H1 (cell line): Measurements from ENCODE around the gene EGF. TPM values are rescaled to one million over a fixed set of nuclear protein-coding genes. Genes with fewer than 3 reads are reported as not detected.

Experiments used
- CTCF ChIA-PET: fragments of 300-600 bp; sonication (Branson Sonifier 250); formaldehyde crosslinking; loops from one replicate; lab custom pipeline; 2021; ENCODE audit not compliant: partially characterized antibody; lab: Charles Lee
- POLR2A ChIA-PET: fragments of 300-600 bp; sonication (Branson Sonifier 250); formaldehyde crosslinking; loops from one replicate; lab custom pipeline; 2021; ENCODE audit warnings: inconsistent platforms; ENCODE audit not compliant: partially characterized antibody; lab: Charles Lee
- DNase-seq, 2 experiments: peaks; one replicate each; pipeline versions ENCODE4 v3.0.0 to v3.0.0-alpha.2; 2010 to 2022; ENCODE audit warnings: low spot score in 2 of 2, low read depth in 1 of 2, mixed read lengths in 1 of 2
- FAIRE-seq: peaks from 2 replicates; lab custom pipeline; 2011; peaks lifted over from hg19 to GRCh38; lab: Jason Lieb, UNC
- H2AFZ ChIP-seq: 2 replicates; pipeline ENCODE4 v1.8.1; 2012; ENCODE audit warnings: low read length, inconsistent platforms
- H2AK5ac ChIP-seq: 2 replicates; pipeline ENCODE4 v1.6.1; 2013; ENCODE audit warnings: low read depth, low read length
- H2BK120ac ChIP-seq: replicated peaks from 2 replicates; pipeline ENCODE3; 2013; ENCODE audit warnings: low read depth, low read length, inconsistent platforms
- H2BK12ac ChIP-seq: 2 replicates; pipeline ENCODE4 v1.6.1; 2013; ENCODE audit warnings: low read depth, low read length
- H2BK15ac ChIP-seq: 2 replicates; pipeline ENCODE4 v1.6.1; 2013; ENCODE audit warnings: low read length
- H2BK20ac ChIP-seq: 2 replicates; pipeline ENCODE4 v1.6.1; 2013; ENCODE audit warnings: low read length
- H2BK5ac ChIP-seq: 2 replicates; pipeline ENCODE4 v1.6.1; 2013; ENCODE audit warnings: low read depth, low read length
- H3K14ac ChIP-seq: 2 replicates; pipeline ENCODE4 v1.6.1; 2013; ENCODE audit warnings: inconsistent platforms; ENCODE audit not compliant: insufficient read length
- H3K18ac ChIP-seq: 2 replicates; pipeline ENCODE4 v1.6.1; 2013; ENCODE audit warnings: low read length; ENCODE audit errors: extremely low read depth
- H3K23ac ChIP-seq: 2 replicates; pipeline ENCODE4 v1.6.1; 2013; ENCODE audit warnings: inconsistent platforms; ENCODE audit not compliant: insufficient read length
- H3K23me2 ChIP-seq: 2 replicates; pipeline ENCODE4 v1.6.1; 2013; ENCODE audit warnings: low read depth, low read length
- H3K27ac ChIP-seq: 2 replicates; pipeline ENCODE4 v1.6.1; 2011; ENCODE audit warnings: low read depth, low read length, inconsistent platforms
- H3K27me3 ChIP-seq, 4 experiments: replicated peaks in 1 of 4; 1 replicate in 1 of 4; 2 replicates in 3 of 4; pipeline versions ENCODE4 v1.6.1 to v1.8.1; 2011 to 2013; ENCODE audit warnings: low read length in 3 of 4, mild to moderate bottlenecking in 3 of 4, inconsistent platforms in 2 of 4, mixed read lengths in 2 of 4, moderate library complexity in 1 of 4; ENCODE audit not compliant: control insufficient read depth in 3 of 4, insufficient read depth in 3 of 4; ENCODE audit errors: extremely low read depth in 1 of 4
- H3K36me3 ChIP-seq, 4 experiments: 2 replicates each; pipeline versions ENCODE4 v1.6.1 to v1.8.1; 2011 to 2013; ENCODE audit warnings: mild to moderate bottlenecking in 4 of 4, low read length in 3 of 4, moderate library complexity in 2 of 4, control low read depth in 1 of 4, inconsistent platforms in 1 of 4; ENCODE audit not compliant: insufficient read depth in 4 of 4, control insufficient read depth in 2 of 4
- H3K4ac ChIP-seq: replicated peaks from 2 replicates; pipeline ENCODE3; 2013; ENCODE audit warnings: low read length, low read depth, mixed read lengths, inconsistent platforms; ENCODE audit not compliant: insufficient read length
- H3K4me1 ChIP-seq, 4 experiments: replicated peaks in 1 of 4; 1 replicate in 1 of 4; 2 replicates in 3 of 4; pipeline versions ENCODE4 v1.6.1 to v1.8.1; 2011 to 2013; ENCODE audit warnings: low read length in 3 of 4, inconsistent platforms in 2 of 4, mixed read lengths in 1 of 4; ENCODE audit not compliant: insufficient read depth in 4 of 4, control insufficient read depth in 3 of 4
- H3K4me2 ChIP-seq, 2 experiments: 2 replicates each; pipeline versions ENCODE4 v1.6.1 to v1.8.1; 2011 to 2013; ENCODE audit warnings: low read depth in 2 of 2, low read length in 2 of 2, control low read depth in 1 of 2, inconsistent platforms in 1 of 2, mild to moderate bottlenecking in 1 of 2; ENCODE audit not compliant: insufficient read depth in 1 of 2
- H3K4me3 ChIP-seq, 4 experiments: fragments of 200-600, 300-600 bp in 1 of 4; sonication (generic), shearing (Covaris generic), sonication (Bioruptor Twin) in 1 of 4; 2 replicates each; pipeline versions ENCODE4 v1.5.1 to v1.8.1; 2011 to 2016; ENCODE audit warnings: low read length in 4 of 4, low read depth in 3 of 4, control low read depth in 2 of 4, inconsistent platforms in 2 of 4, mild to moderate bottlenecking in 2 of 4, mixed read lengths in 1 of 4, moderate library complexity in 1 of 4; ENCODE audit not compliant: insufficient read depth in 2 of 4; ENCODE audit errors: extremely low read depth in 1 of 4
- H3K56ac ChIP-seq: replicated peaks from 2 replicates; pipeline ENCODE3; 2013; ENCODE audit warnings: low read depth, mild to moderate bottlenecking, mixed read lengths, low read length, inconsistent platforms; ENCODE audit not compliant: insufficient read length
- H3K79me1 ChIP-seq: 2 replicates; pipeline ENCODE4 v1.6.1; 2013; ENCODE audit warnings: low read depth, low read length, control low read depth
- H3K79me2 ChIP-seq, 2 experiments: 2 replicates each; pipeline versions ENCODE4 v1.6.1 to v1.8.1; 2012 to 2013; ENCODE audit warnings: low read length in 2 of 2, mild to moderate bottlenecking in 2 of 2, inconsistent platforms in 1 of 2; ENCODE audit not compliant: insufficient read depth in 2 of 2, control insufficient read depth in 1 of 2
- H3K9ac ChIP-seq, 4 experiments: replicated peaks in 1 of 4; 1 replicate in 1 of 4; 2 replicates in 3 of 4; pipeline versions ENCODE4 v1.6.1 to v1.8.1; 2011 to 2013; ENCODE audit warnings: low read depth in 3 of 4, low read length in 3 of 4, control low read depth in 2 of 4, mild to moderate bottlenecking in 2 of 4, moderate library complexity in 2 of 4, inconsistent platforms in 1 of 4; ENCODE audit errors: extremely low read depth in 1 of 4
- H3K9me3 ChIP-seq, 2 experiments: 2 replicates each; pipeline versions ENCODE4 v1.6.1 to v1.8.1; 2012 to 2013; ENCODE audit warnings: mild to moderate bottlenecking in 2 of 2, moderate library complexity in 2 of 2, control low read depth in 1 of 2, inconsistent platforms in 1 of 2, low read depth in 1 of 2, low read length in 1 of 2, mixed read lengths in 1 of 2; ENCODE audit not compliant: insufficient read depth in 2 of 2
- H4K20me1 ChIP-seq, 2 experiments: replicated peaks in 1 of 2; 2 replicates each; pipeline versions ENCODE3 to v1.8.1; 2011 to 2013; ENCODE audit warnings: inconsistent platforms in 2 of 2, low read length in 2 of 2, mild to moderate bottlenecking in 1 of 2; ENCODE audit not compliant: insufficient read depth in 2 of 2, control insufficient read depth in 1 of 2
- H4K5ac ChIP-seq: 2 replicates; pipeline ENCODE4 v1.6.1; 2013; ENCODE audit warnings: low read length, low read depth, mixed read lengths, inconsistent platforms; ENCODE audit not compliant: insufficient read length
- H4K8ac ChIP-seq: 2 replicates; pipeline ENCODE4 v1.8.0; 2013; ENCODE audit warnings: mild to moderate bottlenecking, moderate library complexity, low read length, inconsistent platforms; ENCODE audit not compliant: insufficient read depth; ENCODE audit errors: extremely low read depth
- H4K91ac ChIP-seq: replicated peaks from 2 replicates; pipeline ENCODE3; 2013; ENCODE audit warnings: low read length, mixed read lengths, inconsistent platforms; ENCODE audit not compliant: insufficient read length
- RNF2 ChIP-seq: fragments of 200-900, 300-1000 bp; sonication (generic); IDR thresholded peaks from 2 replicates; pipeline ENCODE4 v1.7.1; 2016; ENCODE audit warnings: borderline replicate concordance, low read depth, mild to moderate bottlenecking, antibody characterized with exemption, low read length; ENCODE audit not compliant: poor library complexity, severe bottlenecking; ENCODE audit errors: missing control alignments
- SRF ChIP-seq: IDR thresholded peaks from 2 replicates; pipeline ENCODE4 v1.6.1; 2011; ENCODE audit warnings: mild to moderate bottlenecking, low read depth, low read length, moderate library complexity
- TAF7 ChIP-seq: optimal IDR thresholded peaks from 2 replicates; pipeline ENCODE3; 2011; ENCODE audit warnings: low read depth, mild to moderate bottlenecking, inconsistent platforms, low read length, moderate library complexity, borderline replicate concordance
- WGBS, 2 experiments: shearing (Covaris generic) in 1 of 2; methylation state at CpG; one replicate each; pipeline versions ENCODE4 v1.1.6 to v1.1.7; 2013 to 2015; ENCODE audit warnings: low lambda C conversion rate in 2 of 2, mixed read lengths in 2 of 2, inconsistent platforms in 1 of 2, low coverage in 1 of 2, missing lambda C conversion rate in 1 of 2; ENCODE audit not compliant: insufficient replicate concordance in 2 of 2, insufficient coverage in 1 of 2, insufficient read length in 1 of 2; ENCODE audit errors: extremely low coverage in 1 of 2, missing lambda C conversion rate in 1 of 2; 5-methylcytosine and 5-hydroxymethylcytosine counted together
- polyA plus RNA-seq, 7 experiments: library from polyadenylated mRNA; depleted of rRNA in 3 of 7; stranded (reverse) in 5 of 7; unstranded in 2 of 7; fragments of >200 nt in 5 of 7; fragments of 200-250 nt in 2 of 7; gene quantifications; 1 replicate in 5 of 7; 2 replicates in 1 of 7; 4 replicates in 1 of 7; pipeline versions ENCODE4 v1.2.1 to v1.2.3, GENCODE V29; 2011 to 2013; ENCODE audit warnings: missing spikeins in 2 of 7, mixed read lengths in 2 of 7
- total RNA-seq: library from RNA; stranded (reverse); fragmentation: NEBNext Ultra II Directional; extraction: Animal tissue kit (Norgen Biotek cat#: 25700); gene quantifications from 2 replicates; pipeline ENCODE4 v1.2.1, GENCODE V29; 2021
- TF ChIP-seq, protein P1 (sequence below): IDR thresholded peaks from 2 replicates; pipeline ENCODE4 v1.6.1; 2012; ENCODE audit warnings: low read length, inconsistent platforms

The EGF gene
- total and polyA plus RNA-seq, 2 of the 8 experiments (the other 6 are each of a cell fraction or from before 2014, with no cell fraction given), result 1.5 to 2.6 TPM

DNA sequence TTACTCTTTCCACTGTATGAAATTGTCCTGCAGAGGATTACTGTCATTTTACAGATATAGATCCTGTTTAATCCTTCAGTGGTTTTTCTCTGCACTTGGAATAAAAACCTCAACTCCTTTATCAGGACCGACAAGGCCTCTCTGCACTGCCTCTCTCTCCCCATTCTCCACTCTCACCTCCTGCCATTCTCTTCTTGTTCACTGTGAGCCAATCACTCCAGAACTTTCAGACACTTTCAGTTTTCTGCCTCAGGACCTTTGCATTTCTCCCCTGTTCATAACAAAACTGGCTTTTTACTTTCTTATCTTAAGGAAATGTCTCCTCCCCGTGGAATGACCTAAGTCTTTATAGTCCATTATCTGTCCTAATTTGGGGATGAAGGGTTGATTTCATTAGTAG lies 148.4 kb downstream of the EGF start:
- Histone ChIP-seq H3K4me1 (no peaks in the 10 kb centered on the region), H3K79me2 (peaks cover 0 to 2% of the 10 kb centered on the region in 2 experiments; a peak in 1 of 4 replicates), H3K23me2 (no peaks in the 10 kb centered on the region), H3K27ac (no peak overlapping the region), H3K36me3 (no peaks in the 10 kb centered on the region), H3K18ac (no peak overlapping the region), H2BK120ac (no peak overlapping the region), H2AFZ (no peak overlapping the region), H4K20me1 (peaks cover 0 to 1% of the 10 kb centered on the region in 2 experiments), H3K4me3 (no peak overlapping the region), H2BK12ac (no peak overlapping the region), H3K9me3 (no peaks in the 10 kb centered on the region), H3K79me1 (no peaks in the 10 kb centered on the region; the same call in 1 of the 2 replicates), H2BK20ac (no peak overlapping the region), H3K4me2 (no peak overlapping the region), H3K4ac (no peak overlapping the region), H3K23ac (no peak overlapping the region), H3K14ac (no peak overlapping the region), H4K8ac (no peak overlapping the region), H2BK5ac (no peak overlapping the region), H3K56ac (no peak overlapping the region), H3K9ac (no peak overlapping the region), H4K91ac (no peak overlapping the region), H4K5ac (no peak overlapping the region), H2AK5ac (no peak overlapping the region)
- DNase-seq, result no peak
- ChIA-PET POLR2A (no interaction called here), CTCF (interaction anchor here (0.6 to 1.7 kb wide), 3 partner anchors 10 to 1010 kb away, joined by 3 to 8 read pairs (median 7); no protein-coding TSS in a partner anchor)
- FAIRE-seq, result no peak
- 91% methylated on average over 2 of the region's 2 CpGs; no CpG with 5 or more reads in 1 of the 2 experiments for WGBS, 2 experiments
- TF ChIP-seq, protein P1, sequence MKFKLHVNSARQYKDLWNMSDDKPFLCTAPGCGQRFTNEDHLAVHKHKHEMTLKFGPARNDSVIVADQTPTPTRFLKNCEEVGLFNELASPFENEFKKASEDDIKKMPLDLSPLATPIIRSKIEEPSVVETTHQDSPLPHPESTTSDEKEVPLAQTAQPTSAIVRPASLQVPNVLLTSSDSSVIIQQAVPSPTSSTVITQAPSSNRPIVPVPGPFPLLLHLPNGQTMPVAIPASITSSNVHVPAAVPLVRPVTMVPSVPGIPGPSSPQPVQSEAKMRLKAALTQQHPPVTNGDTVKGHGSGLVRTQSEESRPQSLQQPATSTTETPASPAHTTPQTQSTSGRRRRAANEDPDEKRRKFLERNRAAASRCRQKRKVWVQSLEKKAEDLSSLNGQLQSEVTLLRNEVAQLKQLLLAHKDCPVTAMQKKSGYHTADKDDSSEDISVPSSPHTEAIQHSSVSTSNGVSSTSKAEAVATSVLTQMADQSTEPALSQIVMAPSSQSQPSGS, result no peak
- TF ChIP-seq SRF (no peak), RNF2 (no peak), TAF7 (no peak)
- TF ChIP-seq, all 59 proteins: peak for 0
- Histone ChIP-seq H2BK15ac (no peak overlapping the region), H3K27me3 (peaks cover 0 to 1% (median 0%) of the 10 kb centered on the region in 4 experiments; a peak in 1 of 7 replicates)
